ENCODE measurements around the gene CCT5.
"Not testable (repeated sequence)": the region's sequence is repeated elsewhere in the genome, so short reads cannot be mapped to it uniquely, and the experiment has no call there.

DNA sequence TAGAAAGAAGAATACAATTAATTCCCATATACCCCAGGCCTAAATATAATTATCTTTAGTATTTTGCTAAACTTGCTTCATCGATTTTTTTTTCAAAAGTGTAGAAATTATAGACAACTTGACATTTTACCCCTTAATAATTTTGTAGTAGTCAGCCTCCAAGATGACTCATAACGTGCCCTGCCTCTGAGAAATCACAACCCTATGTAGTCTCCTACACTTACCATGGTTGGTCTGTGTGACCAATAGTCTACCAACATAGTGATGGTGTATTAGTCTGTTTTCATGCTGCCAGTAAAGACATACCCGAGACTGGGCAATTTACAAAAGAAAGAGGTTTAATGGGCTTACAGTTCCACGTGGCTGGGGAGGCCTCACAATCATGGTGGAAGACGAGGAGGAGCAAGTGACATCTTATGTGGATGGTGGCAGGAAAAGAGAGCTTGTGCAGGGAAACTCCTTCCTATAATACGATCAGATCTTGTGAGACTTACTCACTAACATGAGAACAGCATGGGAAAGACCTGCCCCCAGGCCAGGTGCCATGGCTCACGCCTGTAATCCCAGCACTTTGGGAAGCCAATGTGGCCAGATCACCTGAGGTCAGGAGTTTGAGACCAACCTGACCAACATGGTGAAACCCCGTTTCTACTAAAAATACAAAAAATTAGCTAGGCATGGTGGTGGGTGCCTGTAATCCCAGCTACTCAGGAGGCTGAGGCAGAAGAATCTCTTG lies 60.9 kb downstream of the CCT5 start:
- not testable (repeated sequence) for TF ChIP-seq POLR2A (IDR thresholded peaks at IDR 0.05)
- TF ChIP-seq, protein P1, sequence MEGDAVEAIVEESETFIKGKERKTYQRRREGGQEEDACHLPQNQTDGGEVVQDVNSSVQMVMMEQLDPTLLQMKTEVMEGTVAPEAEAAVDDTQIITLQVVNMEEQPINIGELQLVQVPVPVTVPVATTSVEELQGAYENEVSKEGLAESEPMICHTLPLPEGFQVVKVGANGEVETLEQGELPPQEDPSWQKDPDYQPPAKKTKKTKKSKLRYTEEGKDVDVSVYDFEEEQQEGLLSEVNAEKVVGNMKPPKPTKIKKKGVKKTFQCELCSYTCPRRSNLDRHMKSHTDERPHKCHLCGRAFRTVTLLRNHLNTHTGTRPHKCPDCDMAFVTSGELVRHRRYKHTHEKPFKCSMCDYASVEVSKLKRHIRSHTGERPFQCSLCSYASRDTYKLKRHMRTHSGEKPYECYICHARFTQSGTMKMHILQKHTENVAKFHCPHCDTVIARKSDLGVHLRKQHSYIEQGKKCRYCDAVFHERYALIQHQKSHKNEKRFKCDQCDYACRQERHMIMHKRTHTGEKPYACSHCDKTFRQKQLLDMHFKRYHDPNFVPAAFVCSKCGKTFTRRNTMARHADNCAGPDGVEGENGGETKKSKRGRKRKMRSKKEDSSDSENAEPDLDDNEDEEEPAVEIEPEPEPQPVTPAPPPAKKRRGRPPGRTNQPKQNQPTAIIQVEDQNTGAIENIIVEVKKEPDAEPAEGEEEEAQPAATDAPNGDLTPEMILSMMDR (IDR thresholded peaks at IDR 0.05), result not testable (repeated sequence)

Measured in body of pancreas (tissue), 4 donors.